ENCODE measurements around the gene SLC7A8. TPM values are rescaled to one million over a fixed set of nuclear protein-coding genes. Genes with fewer than 3 reads are reported as not detected.
A peak's percentile ranks its signal among the peaks of the same experiment; 100 is the strongest.
"Not testable (repeated sequence)": the region's sequence is repeated elsewhere in the genome, so short reads cannot be mapped to it uniquely, and the experiment has no call there.

SLC7A8 gene
- total RNA-seq (2022) (0.29 TPM in 1 of 2 replicates, not detected in the other), Bru-seq, nascent RNA (percentile 7 among the genes with signal in this experiment), BruChase-seq, experiment 1, labeled RNA remaining after a 6-hour chase (percentile 7 among the genes with signal in this experiment), BruChase-seq, experiment 2, labeled RNA remaining after a 2-hour chase (percentile 3 among the genes with signal in this experiment)
- long read RNA-seq = 0 reads

DNA sequence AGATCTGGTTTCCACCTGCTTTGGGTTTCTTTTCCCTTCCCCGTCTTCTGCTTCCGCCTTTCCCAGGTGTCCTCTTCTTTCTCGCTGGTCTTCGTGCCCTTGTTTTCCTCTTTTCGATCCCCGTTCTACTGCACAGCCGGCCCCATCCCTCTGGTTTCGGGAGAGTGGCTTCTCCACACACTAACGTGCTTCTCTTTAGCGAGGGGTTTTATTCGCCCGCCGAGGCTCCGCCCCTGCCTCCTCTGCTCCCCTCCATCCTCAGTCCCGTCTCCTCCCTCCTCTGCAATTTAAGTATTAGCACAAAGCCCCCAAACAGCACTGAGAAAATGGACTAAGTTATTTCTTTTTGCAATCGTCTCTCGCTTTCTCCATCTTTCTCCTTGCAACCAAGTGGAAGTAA, at the start of gene SLC7A8:
TSS of gene SLC7A8 (minus strand) at position 182 of the 400 bp plus-strand sequence. CDS start 746 bp downstream, outside the sequence.
- H3K27ac Mint-ChIP-seq (ENCODE audit: unreplicated experiment) = no peak within 1 kb of the TSS
- H3K4me3 Mint-ChIP-seq (ENCODE audit: low read depth, unreplicated experiment) = no peak within 1 kb of the TSS
- CTCF ChIA-PET = interaction anchor here (1.2 to 3.2 kb wide), 3 partner anchors 11 to 115 kb away, joined by 4 to 22 read pairs (median 5); no protein-coding TSS in a partner anchor
- no peaks in the 10 kb centered on the region for H3K27me3 Mint-ChIP-seq (ENCODE audit: unreplicated experiment)
- H3K9me3 Mint-ChIP-seq (ENCODE audit: low read depth, unreplicated experiment) = no peaks in the 10 kb centered on the region
- H3K36me3 Mint-ChIP-seq (ENCODE audit: insufficient read depth, unreplicated experiment) = no peaks in the 10 kb centered on the region
- DNase-seq = no peak
- BruUV-seq (replicated peaks) = no TSS peak
- intact Hi-C loops (cut with micrococcal nuclease; ENCODE audit: unreplicated experiment) = no loop called here
- no peaks in the 10 kb centered on the region for H3K4me1 Mint-ChIP-seq (ENCODE audit: low read depth, unreplicated experiment)
- TF ChIP-seq, protein P1, sequence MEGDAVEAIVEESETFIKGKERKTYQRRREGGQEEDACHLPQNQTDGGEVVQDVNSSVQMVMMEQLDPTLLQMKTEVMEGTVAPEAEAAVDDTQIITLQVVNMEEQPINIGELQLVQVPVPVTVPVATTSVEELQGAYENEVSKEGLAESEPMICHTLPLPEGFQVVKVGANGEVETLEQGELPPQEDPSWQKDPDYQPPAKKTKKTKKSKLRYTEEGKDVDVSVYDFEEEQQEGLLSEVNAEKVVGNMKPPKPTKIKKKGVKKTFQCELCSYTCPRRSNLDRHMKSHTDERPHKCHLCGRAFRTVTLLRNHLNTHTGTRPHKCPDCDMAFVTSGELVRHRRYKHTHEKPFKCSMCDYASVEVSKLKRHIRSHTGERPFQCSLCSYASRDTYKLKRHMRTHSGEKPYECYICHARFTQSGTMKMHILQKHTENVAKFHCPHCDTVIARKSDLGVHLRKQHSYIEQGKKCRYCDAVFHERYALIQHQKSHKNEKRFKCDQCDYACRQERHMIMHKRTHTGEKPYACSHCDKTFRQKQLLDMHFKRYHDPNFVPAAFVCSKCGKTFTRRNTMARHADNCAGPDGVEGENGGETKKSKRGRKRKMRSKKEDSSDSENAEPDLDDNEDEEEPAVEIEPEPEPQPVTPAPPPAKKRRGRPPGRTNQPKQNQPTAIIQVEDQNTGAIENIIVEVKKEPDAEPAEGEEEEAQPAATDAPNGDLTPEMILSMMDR (IDR thresholded peaks at IDR 0.05; ENCODE audit: unreplicated experiment) = no peak

GRCh38 chr14:23232241-23232808, 48.9 kb upstream of the SLC7A8 start:
- CTCF ChIA-PET = not testable (repeated sequence)

GRCh38 chr14:23228812-23229211, 45.4 kb upstream of the SLC7A8 start:
- intact Hi-C loops (cut with micrococcal nuclease; ENCODE audit: unreplicated experiment) = no loop called here
- TF ChIP-seq, protein P1 (IDR thresholded peaks at IDR 0.05; ENCODE audit: unreplicated experiment) = no peak
- H3K4me3 Mint-ChIP-seq (ENCODE audit: low read depth, unreplicated experiment) = no peak overlapping the region
- no peak for DNase-seq
- H3K36me3 Mint-ChIP-seq (ENCODE audit: insufficient read depth, unreplicated experiment) = no peaks in the 10 kb centered on the region
- no peaks in the 10 kb centered on the region for H3K9me3 Mint-ChIP-seq (ENCODE audit: low read depth, unreplicated experiment)
- peaks cover 10% of the 10 kb centered on the region for H3K27me3 Mint-ChIP-seq (ENCODE audit: unreplicated experiment)
- no peak overlapping the region for H3K27ac Mint-ChIP-seq (ENCODE audit: unreplicated experiment)
- H3K4me1 Mint-ChIP-seq (ENCODE audit: low read depth, unreplicated experiment) = no peaks in the 10 kb centered on the region
- BruUV-seq (replicated peaks) = no TSS peak
- CTCF ChIA-PET = no interaction called here

More at GRCh38 chr14:23232241-23232808, 48.9 kb upstream of the SLC7A8 start:
- H3K4me3 Mint-ChIP-seq (ENCODE audit: low read depth, unreplicated experiment); H3K9me3 Mint-ChIP-seq (ENCODE audit: low read depth, unreplicated experiment); DNase-seq; intact Hi-C loops (cut with micrococcal nuclease; ENCODE audit: unreplicated experiment); BruUV-seq (replicated peaks); H3K27ac Mint-ChIP-seq (ENCODE audit: unreplicated experiment); H3K27me3 Mint-ChIP-seq (ENCODE audit: unreplicated experiment); H3K4me1 Mint-ChIP-seq (ENCODE audit: low read depth, unreplicated experiment); H3K36me3 Mint-ChIP-seq (ENCODE audit: insufficient read depth, unreplicated experiment): not testable (repeated sequence)

DNA sequence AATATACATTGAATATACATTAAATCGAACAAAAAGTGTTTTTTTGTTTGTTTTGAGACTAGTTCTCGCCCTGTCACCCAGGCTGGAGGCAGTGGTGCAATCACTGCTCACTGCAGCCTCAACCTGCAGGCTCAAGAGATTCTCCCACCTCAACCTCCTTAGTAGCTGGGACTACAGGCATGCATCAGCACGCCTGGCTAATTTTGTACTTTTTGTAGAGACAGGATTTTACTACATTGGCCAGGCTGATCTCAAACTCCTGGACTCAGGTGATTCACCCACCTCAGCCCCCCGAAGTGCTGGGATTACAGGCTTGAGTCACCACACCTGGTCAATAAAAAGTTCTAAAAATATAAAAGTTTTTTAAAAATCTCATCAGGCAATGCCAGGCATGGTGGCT, 44.1 kb upstream of the SLC7A8 start:
- CTCF ChIA-PET = interaction anchor here (1.1 kb wide), 1 partner anchor 8 kb away, joined by 4 read pairs; no protein-coding TSS in a partner anchor
- intact Hi-C loops (cut with micrococcal nuclease; ENCODE audit: unreplicated experiment) = no loop called here

GRCh38 chr14:23224958-23225357, 41.5 kb upstream of the SLC7A8 start:
- H3K4me3 Mint-ChIP-seq (ENCODE audit: low read depth, unreplicated experiment); CTCF ChIA-PET; H3K4me1 Mint-ChIP-seq (ENCODE audit: low read depth, unreplicated experiment); H3K36me3 Mint-ChIP-seq (ENCODE audit: insufficient read depth, unreplicated experiment); intact Hi-C loops (cut with micrococcal nuclease; ENCODE audit: unreplicated experiment); H3K9me3 Mint-ChIP-seq (ENCODE audit: low read depth, unreplicated experiment); DNase-seq; H3K27ac Mint-ChIP-seq (ENCODE audit: unreplicated experiment); BruUV-seq (replicated peaks): not testable (repeated sequence)
- peaks cover 35% of the 10 kb centered on the region for H3K27me3 Mint-ChIP-seq (ENCODE audit: unreplicated experiment)

More for the DNA sequence above, 44.1 kb upstream of the SLC7A8 start:
- H3K27me3 Mint-ChIP-seq (ENCODE audit: unreplicated experiment) = peaks cover 14% of the 10 kb centered on the region
- no peak for DNase-seq
- H3K36me3 Mint-ChIP-seq (ENCODE audit: insufficient read depth, unreplicated experiment) = no peaks in the 10 kb centered on the region
- no peak overlapping the region for H3K4me3 Mint-ChIP-seq (ENCODE audit: low read depth, unreplicated experiment)
- H3K4me1 Mint-ChIP-seq (ENCODE audit: low read depth, unreplicated experiment) = no peaks in the 10 kb centered on the region
- TF ChIP-seq, protein P1 (IDR thresholded peaks at IDR 0.05; ENCODE audit: unreplicated experiment) = no peak
- H3K27ac Mint-ChIP-seq (ENCODE audit: unreplicated experiment) = no peak overlapping the region
- H3K9me3 Mint-ChIP-seq (ENCODE audit: low read depth, unreplicated experiment) = no peaks in the 10 kb centered on the region
- BruUV-seq (replicated peaks) = no TSS peak

All from Calu3 (cell line).